PC-9 (cell line): ENCODE data around the gene IRAK1. TPM values are rescaled to one million over a fixed set of nuclear protein-coding genes. Genes with fewer than 3 reads are reported as not detected.

Experiments
- BruUV-seq: library from RNA; stranded (reverse); fragments of 400-500 nt; replicated peaks from 2 replicates; lab custom pipeline; 2021; lab: Mats Ljungman, UMichigan
- CTCF ChIA-PET: fragments of 300-600 bp; sonication (Branson Sonifier 250); formaldehyde crosslinking; loops from one replicate; lab custom pipeline; 2022; ENCODE audit warnings: antibody characterized with exemption; lab: Charles Lee
- POLR2A ChIA-PET: fragments of 300-600 bp; sonication (Branson Sonifier 250); formaldehyde crosslinking; loops from one replicate; lab custom pipeline; 2022; ENCODE audit warnings: antibody characterized with exemption; ENCODE audit not compliant: unreplicated experiment; lab: Charles Lee
- DNase-seq, 2 experiments: peaks; one replicate each; pipeline versions ENCODE4 v3.0.0 to v3.0.0-alpha.2; 2015 to 2022; ENCODE audit warnings: mixed read lengths in 1 of 2
- H2AFZ ChIP-seq: fragments of 200-600 bp; sonication (generic); 2 replicates; pipeline ENCODE4 v1.8.1; 2017; ENCODE audit warnings: antibody characterized with exemption
- H3F3A ChIP-seq: fragments of 200-600 bp; sonication (generic); 2 replicates; pipeline ENCODE4 v1.8.1; 2017; ENCODE audit warnings: antibody characterized with exemption, mild to moderate bottlenecking, low read depth; ENCODE audit not compliant: insufficient read depth
- H3K27ac ChIP-seq: fragments of 200-600 bp; sonication (generic); 2 replicates; pipeline ENCODE4 v1.6.1; 2016; ENCODE audit warnings: mixed run types
- H3K27me3 ChIP-seq: fragments of 200-600 bp; sonication (generic); 2 replicates; pipeline ENCODE4 v1.6.1; 2016; ENCODE audit warnings: low read depth, mixed run types; ENCODE audit not compliant: insufficient read depth
- H3K36me3 ChIP-seq: fragments of 200-600 bp; sonication (generic); 2 replicates; pipeline ENCODE4 v1.6.1; 2016; ENCODE audit warnings: low read depth, mixed run types
- H3K4me1 ChIP-seq: fragments of 200-600 bp; sonication (generic); replicated peaks from 2 replicates; pipeline ENCODE4 v1.6.1; 2016; ENCODE audit warnings: mixed run types; ENCODE audit not compliant: insufficient read depth
- H3K4me2 ChIP-seq: fragments of 200-600 bp; sonication (generic); 2 replicates; pipeline ENCODE4 v1.6.1; 2017; ENCODE audit warnings: mixed run types
- H3K4me3 ChIP-seq: fragments of 200-600 bp; sonication (generic); 2 replicates; pipeline ENCODE4 v1.6.1; 2016; ENCODE audit warnings: mixed run types
- H3K79me2 ChIP-seq: fragments of 200-600 bp; sonication (generic); 2 replicates; pipeline ENCODE4 v1.6.1; 2017; ENCODE audit warnings: low read depth, mixed run types
- H3K9me2 ChIP-seq: fragments of 200-600 bp; sonication (generic); 2 replicates; pipeline ENCODE4 v1.8.1; 2017; ENCODE audit warnings: mild to moderate bottlenecking; ENCODE audit not compliant: insufficient read depth
- H3K9me3 ChIP-seq: fragments of 200-600 bp; sonication (generic); 2 replicates; pipeline ENCODE4 v1.8.1; 2016; ENCODE audit warnings: low read depth; ENCODE audit not compliant: insufficient read depth
- H4K20me1 ChIP-seq: fragments of 200-600 bp; sonication (generic); 2 replicates; pipeline ENCODE4 v1.8.1; 2017; ENCODE audit not compliant: insufficient read depth
- EZH2 ChIP-seq: fragments of 200-600 bp; sonication (generic); IDR thresholded peaks from 2 replicates; pipeline ENCODE4 v1.8.0; 2017; ENCODE audit warnings: antibody characterized with exemption, low read depth
- intact Hi-C: fragments of 100-400 bp; cut with micrococcal nuclease; formaldehyde crosslinking; loops from one replicate; pipeline ENCODE4 v1.10.0; 2022; ENCODE audit not compliant: unreplicated experiment
- total RNA-seq: library from RNA; stranded (reverse); gene quantifications from 2 replicates; pipeline ENCODE4 v1.2.3, GENCODE V29; 2021
- TF ChIP-seq, protein P1 (sequence below): fragments of 200-600 bp; sonication (generic); conservative IDR thresholded peaks from 2 replicates; pipeline ENCODE4 v1.6.1; 2017; ENCODE audit warnings: mixed run types, antibody characterized with exemption, mild to moderate bottlenecking, moderate library complexity

Gene IRAK1
- total RNA-seq, 1 experiment from 2014 or later = 364 TPM

DNA sequence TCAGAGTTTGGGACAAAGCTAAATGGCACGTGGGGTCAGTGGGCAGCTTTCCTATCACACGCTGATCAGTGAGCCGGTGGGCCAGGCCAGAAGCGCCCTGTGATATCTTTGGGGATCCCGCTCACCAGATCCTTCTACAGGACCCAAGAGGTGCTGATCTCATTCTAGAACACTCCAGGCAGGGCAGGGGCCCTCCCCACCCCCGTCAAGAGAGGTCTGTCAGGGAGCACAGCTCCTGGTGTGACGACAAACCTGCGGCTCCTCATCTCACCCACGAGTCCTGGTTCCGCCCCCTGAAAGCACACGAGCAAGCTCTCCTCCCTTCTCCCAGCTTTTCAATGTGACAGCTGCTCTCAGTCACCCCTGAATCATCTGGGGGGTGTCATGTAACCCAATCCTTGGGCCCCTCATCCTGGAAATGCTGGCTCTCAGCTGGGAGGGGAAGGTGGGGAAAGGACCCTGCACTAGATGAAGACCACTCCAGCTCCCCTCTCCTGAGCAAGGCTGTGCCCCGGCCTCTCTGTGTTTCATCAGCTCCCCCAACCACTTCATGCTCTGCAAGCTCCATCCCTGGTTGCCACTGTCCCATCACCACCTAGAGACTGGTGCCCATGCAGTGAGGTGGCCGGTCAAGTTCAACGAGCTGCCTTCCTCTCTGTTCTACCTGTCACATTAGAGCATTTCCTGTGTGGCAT lies 52.7 kb downstream of the IRAK1 start:
- peaks cover 64% of the 10 kb centered on the region for H3K79me2 ChIP-seq
- no TSS peak for BruUV-seq
- H3K9me3 ChIP-seq = no peaks in the 10 kb centered on the region
- no peaks in the 10 kb centered on the region; the same call in 1 of the 2 replicates for H3K4me1 ChIP-seq
- H4K20me1 ChIP-seq = peaks cover 56% of the 10 kb centered on the region
- H3K4me2 ChIP-seq = no peak overlapping the region
- H3K27ac ChIP-seq = no peak overlapping the region
- TF ChIP-seq, protein P1, sequence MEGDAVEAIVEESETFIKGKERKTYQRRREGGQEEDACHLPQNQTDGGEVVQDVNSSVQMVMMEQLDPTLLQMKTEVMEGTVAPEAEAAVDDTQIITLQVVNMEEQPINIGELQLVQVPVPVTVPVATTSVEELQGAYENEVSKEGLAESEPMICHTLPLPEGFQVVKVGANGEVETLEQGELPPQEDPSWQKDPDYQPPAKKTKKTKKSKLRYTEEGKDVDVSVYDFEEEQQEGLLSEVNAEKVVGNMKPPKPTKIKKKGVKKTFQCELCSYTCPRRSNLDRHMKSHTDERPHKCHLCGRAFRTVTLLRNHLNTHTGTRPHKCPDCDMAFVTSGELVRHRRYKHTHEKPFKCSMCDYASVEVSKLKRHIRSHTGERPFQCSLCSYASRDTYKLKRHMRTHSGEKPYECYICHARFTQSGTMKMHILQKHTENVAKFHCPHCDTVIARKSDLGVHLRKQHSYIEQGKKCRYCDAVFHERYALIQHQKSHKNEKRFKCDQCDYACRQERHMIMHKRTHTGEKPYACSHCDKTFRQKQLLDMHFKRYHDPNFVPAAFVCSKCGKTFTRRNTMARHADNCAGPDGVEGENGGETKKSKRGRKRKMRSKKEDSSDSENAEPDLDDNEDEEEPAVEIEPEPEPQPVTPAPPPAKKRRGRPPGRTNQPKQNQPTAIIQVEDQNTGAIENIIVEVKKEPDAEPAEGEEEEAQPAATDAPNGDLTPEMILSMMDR = no peak
- TF ChIP-seq EZH2 = no peak
- no peaks in the 10 kb centered on the region for H3K36me3 ChIP-seq
- H3K4me3 ChIP-seq = no peak overlapping the region
- POLR2A ChIA-PET = no interaction called here
- H3K9me2 ChIP-seq = no peaks in the 10 kb centered on the region
- CTCF ChIA-PET = interaction anchor here (0.6 kb wide), 2 partner anchors 56 to 81 kb away, joined by 6 to 9 read pairs; no protein-coding TSS in a partner anchor
- DNase-seq = no peak
- H3K27me3 ChIP-seq = no peaks in the 10 kb centered on the region
- no peaks in the 10 kb centered on the region for H3F3A ChIP-seq
- no peak overlapping the region for H2AFZ ChIP-seq
- intact Hi-C loops = no loop called here

- Histone ChIP-seq H3K4me2 (no peak overlapping the region), H3K4me1 (no peaks in the 10 kb centered on the region; the same call in 1 of the 2 replicates), H3K9me3 (no peaks in the 10 kb centered on the region), H3K4me3 (no peak overlapping the region), H4K20me1 (peaks cover 56% of the 10 kb centered on the region), H3K79me2 (peaks cover 64% of the 10 kb centered on the region), H3K27me3 (no peaks in the 10 kb centered on the region), H3K9me2 (no peaks in the 10 kb centered on the region), H3K27ac (no peak overlapping the region), H3K36me3 (no peaks in the 10 kb centered on the region), H2AFZ (no peak overlapping the region), H3F3A (no peaks in the 10 kb centered on the region)
- intact Hi-C loops = no loop called here
- no peak for DNase-seq
- no peak for TF ChIP-seq EZH2
- ChIA-PET POLR2A (no interaction called here), CTCF (interaction anchor here (0.6 kb wide), 2 partner anchors 55 to 82 kb away, joined by 6 to 9 read pairs; no protein-coding TSS in a partner anchor)
- BruUV-seq = no TSS peak
Measured at GRCh38 chrX:153966283-153966688, 53.4 kb downstream of the IRAK1 start.

DNA sequence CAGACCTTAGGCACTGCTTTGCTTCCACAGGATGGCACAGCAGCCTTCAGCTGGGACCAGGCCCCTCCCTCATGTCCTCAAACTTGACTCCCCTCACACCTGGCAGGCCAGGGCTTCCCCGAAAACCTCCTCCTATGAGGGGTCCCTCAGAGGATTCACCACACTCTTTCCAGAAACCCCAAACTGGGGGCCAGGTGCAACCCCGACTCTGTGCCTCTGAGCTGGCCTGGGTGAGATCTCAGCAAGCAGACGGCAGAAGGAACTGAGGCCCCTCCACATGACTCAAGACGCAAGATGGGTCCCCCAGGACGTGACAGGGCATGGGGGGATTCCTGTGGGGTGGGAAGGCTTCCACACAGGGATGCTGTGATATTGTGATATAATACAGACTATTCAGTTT lies 54.3 kb downstream of the IRAK1 start:
- Histone ChIP-seq H3K9me3 (no peaks in the 10 kb centered on the region), H2AFZ (no peak overlapping the region), H3F3A (no peaks in the 10 kb centered on the region), H4K20me1 (peaks cover 56% of the 10 kb centered on the region), H3K9me2 (no peaks in the 10 kb centered on the region), H3K4me2 (no peak overlapping the region), H3K36me3 (no peaks in the 10 kb centered on the region), H3K27me3 (no peaks in the 10 kb centered on the region), H3K79me2 (peaks cover 58% of the 10 kb centered on the region), H3K4me1 (no peaks in the 10 kb centered on the region; the same call in 1 of the 2 replicates), H3K27ac (no peak overlapping the region), H3K4me3 (no peak overlapping the region)
- intact Hi-C loops = no loop called here
- no peak for DNase-seq
- TF ChIP-seq EZH2 = no peak
- TF ChIP-seq, protein P1 = no peak
- ChIA-PET POLR2A (no interaction called here), CTCF (no interaction called here)
- BruUV-seq = no TSS peak
